Cardiac muscle cell (in vitro differentiated cells and primary cell): ENCODE measurements around the gene BBIP1. TPM values are rescaled to one million over a fixed set of nuclear protein-coding genes. Genes with fewer than 3 reads are reported as not detected.
A peak's percentile ranks its signal among the peaks of the same experiment; 100 is the strongest.

Experiments used
- DNase-seq, 2 donors: peaks; one replicate each; pipeline versions ENCODE4 v3.0.0 to v3.0.0-alpha.2; 2010 to 2017; ENCODE audit warnings: low read depth in 1 of 2, low spot score in 1 of 2
- H3K27ac ChIP-seq: fragments of 200-600 bp; sonication (generic); 2 replicates; pipeline ENCODE4 v1.5.1; 2016
- H3K27me3 ChIP-seq: fragments of 200-600 bp; sonication (generic); 2 replicates; pipeline ENCODE4 v1.6.0; 2016; ENCODE audit warnings: control low read depth
- H3K36me3 ChIP-seq: fragments of 200-600 bp; sonication (generic); 2 replicates; pipeline ENCODE4 v1.5.1; 2016; ENCODE audit warnings: control low read depth
- H3K4me1 ChIP-seq: fragments of 200-600 bp; sonication (generic); 2 replicates; pipeline ENCODE4 v1.8.1; 2017; ENCODE audit warnings: low read depth, mild to moderate bottlenecking, mixed run types
- H3K4me3 ChIP-seq: fragments of 200-600 bp; sonication (generic); 2 replicates; pipeline ENCODE4 v1.5.1; 2016; ENCODE audit warnings: mild to moderate bottlenecking
- H3K9me3 ChIP-seq: fragments of 200-600 bp; sonication (generic); 2 replicates; pipeline ENCODE4 v1.5.1; 2017; ENCODE audit warnings: low read depth, mild to moderate bottlenecking, control low read depth
- polyA plus RNA-seq: library from polyadenylated mRNA; unstranded; fragments of >200 nt; fragmentation: Nextera tagmentation; extraction: Ambion mirVana; gene quantifications from 2 replicates; pipeline ENCODE4 v1.2.1, GENCODE V29; 2016
- total RNA-seq: library from RNA; depleted of rRNA; stranded (reverse); fragments of >200 nt; gene quantifications from 2 replicates; pipeline ENCODE4 v1.2.3, GENCODE V29; 2016
- TF ChIP-seq, protein P1 (sequence below): IDR thresholded peaks from 2 replicates; pipeline ENCODE4 v1.5.1; 2012; ENCODE audit warnings: low read depth, mild to moderate bottlenecking, low read length

The BBIP1 gene
- total and polyA plus RNA-seq, 2 experiments from 2014 or later, result 10.9 to 28.3 TPM

DNA sequence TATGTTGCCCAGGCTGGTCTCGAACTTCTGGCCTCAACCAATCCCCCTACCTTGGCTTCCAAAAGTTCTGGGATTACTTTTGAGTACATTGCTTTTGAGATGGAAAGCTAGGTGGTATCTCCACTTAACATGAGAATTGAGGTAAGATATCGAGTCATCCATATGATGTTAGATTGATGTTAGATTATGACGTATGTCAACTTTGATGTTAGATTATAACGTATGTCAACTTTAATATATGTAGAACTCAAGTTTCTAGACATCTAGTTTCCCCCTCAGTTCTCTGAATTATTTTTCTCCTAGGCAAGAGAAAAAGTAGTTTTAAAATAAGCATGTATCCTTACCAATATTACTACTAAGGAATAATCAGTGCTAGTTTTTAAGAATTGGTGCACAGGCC, 20.4 kb upstream of the BBIP1 start:
- TF ChIP-seq, protein P1, sequence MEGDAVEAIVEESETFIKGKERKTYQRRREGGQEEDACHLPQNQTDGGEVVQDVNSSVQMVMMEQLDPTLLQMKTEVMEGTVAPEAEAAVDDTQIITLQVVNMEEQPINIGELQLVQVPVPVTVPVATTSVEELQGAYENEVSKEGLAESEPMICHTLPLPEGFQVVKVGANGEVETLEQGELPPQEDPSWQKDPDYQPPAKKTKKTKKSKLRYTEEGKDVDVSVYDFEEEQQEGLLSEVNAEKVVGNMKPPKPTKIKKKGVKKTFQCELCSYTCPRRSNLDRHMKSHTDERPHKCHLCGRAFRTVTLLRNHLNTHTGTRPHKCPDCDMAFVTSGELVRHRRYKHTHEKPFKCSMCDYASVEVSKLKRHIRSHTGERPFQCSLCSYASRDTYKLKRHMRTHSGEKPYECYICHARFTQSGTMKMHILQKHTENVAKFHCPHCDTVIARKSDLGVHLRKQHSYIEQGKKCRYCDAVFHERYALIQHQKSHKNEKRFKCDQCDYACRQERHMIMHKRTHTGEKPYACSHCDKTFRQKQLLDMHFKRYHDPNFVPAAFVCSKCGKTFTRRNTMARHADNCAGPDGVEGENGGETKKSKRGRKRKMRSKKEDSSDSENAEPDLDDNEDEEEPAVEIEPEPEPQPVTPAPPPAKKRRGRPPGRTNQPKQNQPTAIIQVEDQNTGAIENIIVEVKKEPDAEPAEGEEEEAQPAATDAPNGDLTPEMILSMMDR, result no peak
- H3K4me1 ChIP-seq, result no peaks in the 10 kb centered on the region
- H3K36me3 ChIP-seq, result no peaks in the 10 kb centered on the region
- H3K27ac ChIP-seq, result no peak overlapping the region
- H3K9me3 ChIP-seq, result no peaks in the 10 kb centered on the region
- H3K27me3 ChIP-seq, result no peaks in the 10 kb centered on the region
- no peak for DNase-seq
- no peak overlapping the region for H3K4me3 ChIP-seq

DNA sequence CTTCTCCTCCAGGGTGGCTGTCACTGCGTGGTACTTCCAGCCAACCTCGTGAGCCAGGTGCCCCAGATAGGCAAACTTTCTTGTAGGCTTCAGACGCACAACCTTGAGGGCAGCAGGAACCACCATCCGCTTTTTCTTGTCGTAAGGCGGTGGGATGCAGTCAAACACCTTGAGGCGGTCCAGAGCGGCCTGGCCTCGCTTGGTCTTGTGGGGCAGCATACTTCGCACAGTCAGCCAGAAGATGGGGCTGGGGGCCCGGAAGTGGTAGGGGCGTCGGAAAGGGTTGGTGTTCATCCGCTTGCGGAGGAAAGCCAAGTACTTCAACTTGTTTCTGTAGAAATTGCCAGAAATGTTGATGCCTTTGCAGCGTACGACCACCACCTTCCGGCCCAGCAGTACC, 17.8 kb upstream of the BBIP1 start:
- Histone ChIP-seq H3K27me3 (no peaks in the 10 kb centered on the region), H3K4me1 (peaks cover 13% of the 10 kb centered on the region), H3K9me3 (no peaks in the 10 kb centered on the region), H3K4me3 (no peak overlapping the region), H3K27ac (no peak overlapping the region), H3K36me3 (no peaks in the 10 kb centered on the region)
- TF ChIP-seq, protein P1, result no peak
- no peak for DNase-seq

DNA sequence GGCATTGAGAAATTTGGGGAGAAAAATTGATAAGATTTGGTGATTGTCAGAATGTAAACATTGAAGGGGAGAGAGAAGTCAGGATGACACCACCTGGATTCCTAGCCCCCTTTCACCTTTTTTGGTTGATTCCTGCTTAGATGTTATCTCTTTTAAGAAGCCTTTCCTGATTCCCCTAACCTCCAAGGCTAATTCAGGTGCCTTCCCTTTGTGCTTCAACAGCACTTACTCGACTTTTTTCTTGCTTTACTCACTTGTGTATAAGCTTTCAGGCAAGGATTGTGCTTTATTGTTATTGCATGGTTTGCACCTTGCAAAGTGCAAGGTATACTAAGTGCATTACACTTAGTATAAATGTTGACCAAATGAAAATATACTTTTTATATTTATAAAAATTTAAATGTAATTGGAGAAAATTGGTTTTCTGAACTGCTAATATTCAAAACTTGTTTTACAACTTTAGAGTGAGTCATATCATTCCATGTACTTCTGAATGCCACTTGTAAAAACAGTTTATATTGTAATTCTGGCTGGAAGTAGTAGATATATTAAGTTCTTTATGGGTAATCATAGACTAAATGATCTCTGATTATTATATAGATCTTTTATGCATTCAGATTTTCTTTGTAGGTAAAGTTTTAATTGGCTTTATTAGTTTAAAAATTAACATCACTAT, 13.7 kb upstream of the BBIP1 start:
- H3K36me3 ChIP-seq, result no peaks in the 10 kb centered on the region
- no peak for DNase-seq
- H3K27ac ChIP-seq, result peak overlapping the region; percentile 90
- no peaks in the 10 kb centered on the region for H3K27me3 ChIP-seq
- H3K9me3 ChIP-seq, result no peaks in the 10 kb centered on the region
- TF ChIP-seq, protein P1, result no peak
- peaks cover 25% of the 10 kb centered on the region for H3K4me1 ChIP-seq
- H3K4me3 ChIP-seq, result no peak overlapping the region

DNA sequence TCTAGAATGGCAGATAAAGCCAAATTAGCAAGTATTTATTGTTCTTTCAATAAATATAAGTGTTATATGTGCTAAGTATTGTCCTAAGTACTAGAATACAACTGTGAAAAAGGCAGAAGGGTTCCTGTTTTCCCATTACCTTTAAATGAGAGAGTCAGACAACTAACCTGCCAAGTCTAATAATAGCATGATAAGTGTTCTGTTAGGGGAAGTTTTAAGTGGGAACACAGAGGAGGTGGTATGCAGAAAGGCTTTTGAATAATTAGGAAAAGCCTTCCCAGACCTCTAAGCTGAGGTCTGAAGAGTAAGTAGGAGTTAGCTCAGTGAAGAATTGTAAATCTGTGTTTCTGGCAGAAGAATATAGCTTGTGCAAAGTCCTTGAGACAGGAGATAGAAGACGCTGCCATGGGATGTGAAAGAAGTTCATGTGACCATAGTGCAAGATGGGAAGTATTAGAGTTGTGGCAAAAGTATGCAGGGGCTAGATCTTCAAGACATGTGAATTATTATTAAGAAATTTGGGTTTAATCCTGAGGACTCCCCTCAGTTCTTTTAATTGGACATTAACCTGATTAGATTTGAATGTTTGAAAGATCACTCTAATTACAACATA, 12.9 kb upstream of the BBIP1 start:
- no peak overlapping the region for H3K4me3 ChIP-seq
- H3K9me3 ChIP-seq, result no peaks in the 10 kb centered on the region
- no peaks in the 10 kb centered on the region for H3K36me3 ChIP-seq
- H3K4me1 ChIP-seq, result peaks cover 25% of the 10 kb centered on the region
- peak in 1 of 2 donors; percentile 78 for DNase-seq
- TF ChIP-seq, protein P1, result no peak
- H3K27me3 ChIP-seq, result no peaks in the 10 kb centered on the region
- peak overlapping the region; percentile 90 for H3K27ac ChIP-seq

DNA sequence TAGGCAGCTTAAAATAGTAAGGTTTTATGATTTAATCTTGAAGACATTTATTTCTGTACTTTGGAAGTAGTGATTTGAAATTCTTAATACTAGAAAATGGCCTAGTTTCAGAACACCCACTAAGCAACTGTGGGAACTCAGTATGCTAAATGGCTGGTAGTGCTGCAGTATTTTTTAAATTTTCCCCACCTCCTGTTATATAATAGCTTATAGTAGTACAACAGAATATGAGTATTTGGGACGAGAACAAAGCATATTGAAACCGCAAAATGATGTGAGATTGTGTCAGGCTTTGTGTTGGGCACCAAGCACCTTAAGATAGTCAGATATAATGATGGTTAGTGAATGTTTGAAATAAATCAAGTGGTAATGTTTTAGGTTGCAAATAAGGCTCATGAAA, 8.5 kb upstream of the BBIP1 start:
- no peak for DNase-seq
- no peak overlapping the region for H3K4me3 ChIP-seq
- H3K9me3 ChIP-seq, result no peaks in the 10 kb centered on the region
- H3K36me3 ChIP-seq, result no peaks in the 10 kb centered on the region
- TF ChIP-seq, protein P1, result no peak
- H3K27me3 ChIP-seq, result no peaks in the 10 kb centered on the region
- H3K4me1 ChIP-seq, result peaks cover 38% of the 10 kb centered on the region
- H3K27ac ChIP-seq, result no peak overlapping the region
